WTC11 (cell line): ENCODE results near the gene OR4K17. TPM values are rescaled to one million over a fixed set of nuclear protein-coding genes. Genes with fewer than 3 reads are reported as not detected.

ENCODE experiments used
- ATAC-seq: fragments of 200-7000 bp; cut with Tn5 transposase; 2 replicates; pipeline ENCODE4 v1.10.0; 2021; ENCODE audit warnings: mild to moderate bottlenecking, moderate library complexity
- CTCF ChIA-PET: fragments of 300-600 bp; sonication (Branson Sonifier 250); formaldehyde crosslinking; loops from one replicate; lab custom pipeline; 2021; ENCODE audit warnings: antibody characterized with exemption; lab: Charles Lee
- POLR2A ChIA-PET: fragments of 350-600 bp; sonication (Branson Sonifier 250); formaldehyde crosslinking; loops from one replicate; lab custom pipeline; 2021; ENCODE audit warnings: antibody characterized with exemption; lab: Charles Lee
- DNase-seq: peaks from one replicate; pipeline ENCODE4 v3.0.0; 2021; ENCODE audit warnings: low spot score
- H3K27ac Mint-ChIP-seq: 2 replicates; pipeline ENCODE4 v1.8.0; 2021; ENCODE audit warnings: mixed read lengths
- H3K27me3 Mint-ChIP-seq: 2 replicates; pipeline ENCODE4 v1.8.0; 2021; ENCODE audit warnings: low read depth, mild to moderate bottlenecking, moderate library complexity, mixed read lengths
- H3K36me3 Mint-ChIP-seq: 2 replicates; pipeline ENCODE4 v1.8.0; 2021; ENCODE audit warnings: mixed read lengths
- H3K4me1 Mint-ChIP-seq: 2 replicates; pipeline ENCODE4 v1.8.0; 2022; ENCODE audit warnings: mixed read lengths
- H3K4me3 Mint-ChIP-seq: 2 replicates; pipeline ENCODE4 v1.8.0; 2021; ENCODE audit warnings: mild to moderate bottlenecking, moderate library complexity, mixed read lengths
- H3K9me3 Mint-ChIP-seq: 2 replicates; pipeline ENCODE4 v1.8.0; 2021; ENCODE audit warnings: mixed read lengths
- CBFB ChIP-seq: sonication (generic); formaldehyde crosslinking; IDR thresholded peaks from 2 replicates; pipeline ENCODE4 v1.8.1; 2022; ENCODE audit warnings: mild to moderate bottlenecking, low read depth, missing genetic modification reagents
- CREM ChIP-seq: sonication (generic); formaldehyde crosslinking; IDR thresholded peaks from 2 replicates; pipeline ENCODE4 v1.8.1; 2022; ENCODE audit warnings: mild to moderate bottlenecking, missing genetic modification reagents, moderate library complexity
- E2F4 ChIP-seq: sonication (generic); formaldehyde crosslinking; IDR thresholded peaks from 2 replicates; pipeline ENCODE4 v1.8.1; 2022; ENCODE audit warnings: low read depth, mild to moderate bottlenecking, moderate library complexity, missing genetic modification reagents, borderline replicate concordance
- ELF4 ChIP-seq: sonication (generic); formaldehyde crosslinking; IDR thresholded peaks from 2 replicates; pipeline ENCODE4 v1.8.1; 2022; ENCODE audit warnings: low read depth, mild to moderate bottlenecking, moderate library complexity, missing genetic modification reagents
- EMX1 ChIP-seq: fragments of 250-450 bp; sonication (Bioruptor Pico); IDR thresholded peaks from 2 replicates; pipeline ENCODE4 v1.8.0; 2021; ENCODE audit warnings: mild to moderate bottlenecking
- FOXJ3 ChIP-seq: sonication (generic); formaldehyde crosslinking; IDR thresholded peaks from 2 replicates; pipeline ENCODE4 v1.9.0; 2021; ENCODE audit warnings: missing genetic modification reagents, mild to moderate bottlenecking, borderline replicate concordance
- FOXK1 ChIP-seq: sonication (generic); formaldehyde crosslinking; IDR thresholded peaks from 2 replicates; pipeline ENCODE4 v1.8.0; 2022; ENCODE audit warnings: mild to moderate bottlenecking, moderate library complexity, missing genetic modification reagents
- FOXP1 ChIP-seq: sonication (generic); formaldehyde crosslinking; IDR thresholded peaks from 2 replicates; pipeline ENCODE4 v1.8.0; 2022; ENCODE audit warnings: missing genetic modification reagents, mild to moderate bottlenecking, moderate library complexity, borderline replicate concordance
- GTF2I ChIP-seq: fragments of 250-450 bp; sonication (Bioruptor Pico); conservative IDR thresholded peaks from 2 replicates; pipeline ENCODE4 v1.4.0; 2021; ENCODE audit warnings: mild to moderate bottlenecking
- JAZF1 ChIP-seq: fragments of 250-450 bp; sonication (Bioruptor Pico); IDR thresholded peaks from 2 replicates; pipeline ENCODE4 v1.9.0; 2021; ENCODE audit warnings: moderate library complexity, mild to moderate bottlenecking, inconsistent platforms
- MAX ChIP-seq: sonication (generic); formaldehyde crosslinking; IDR thresholded peaks from 2 replicates; pipeline ENCODE4 v1.8.0; 2022; ENCODE audit warnings: mild to moderate bottlenecking, missing genetic modification reagents
- MLX ChIP-seq: sonication (generic); formaldehyde crosslinking; IDR thresholded peaks from 2 replicates; pipeline ENCODE4 v1.8.1; 2023; ENCODE audit warnings: mild to moderate bottlenecking, missing genetic modification reagents, moderate library complexity
- RELA ChIP-seq: sonication (generic); formaldehyde crosslinking; IDR thresholded peaks from 2 replicates; pipeline ENCODE4 v1.8.1; 2022; ENCODE audit warnings: missing genetic modification reagents, mild to moderate bottlenecking, borderline replicate concordance
- SMAD3 ChIP-seq: sonication (generic); formaldehyde crosslinking; IDR thresholded peaks from 2 replicates; pipeline ENCODE4 v1.8.0; 2022; ENCODE audit warnings: missing genetic modification reagents, mild to moderate bottlenecking, borderline replicate concordance
- SOX15 ChIP-seq: fragments of 250-450 bp; sonication (Bioruptor Pico); IDR thresholded peaks from 2 replicates; pipeline ENCODE4 v1.9.0; 2021; ENCODE audit warnings: mild to moderate bottlenecking
- TCF7 ChIP-seq: sonication (generic); formaldehyde crosslinking; IDR thresholded peaks from 2 replicates; pipeline ENCODE4 v1.8.0; 2022; ENCODE audit warnings: mild to moderate bottlenecking, low read depth, missing genetic modification reagents, moderate library complexity
- TEAD4 ChIP-seq: sonication (generic); formaldehyde crosslinking; IDR thresholded peaks from 2 replicates; pipeline ENCODE4 v1.8.0; 2022; ENCODE audit warnings: mild to moderate bottlenecking, missing genetic modification reagents
- USF1 ChIP-seq: sonication (generic); formaldehyde crosslinking; IDR thresholded peaks from 2 replicates; pipeline ENCODE4 v1.8.0; 2022; ENCODE audit warnings: mild to moderate bottlenecking, missing genetic modification reagents
- ZBTB21 ChIP-seq: sonication (generic); formaldehyde crosslinking; IDR thresholded peaks from 2 replicates; pipeline ENCODE4 v1.8.1; 2023; ENCODE audit warnings: mild to moderate bottlenecking, missing genetic modification reagents, borderline replicate concordance
- ZNF219 ChIP-seq: sonication (generic); formaldehyde crosslinking; IDR thresholded peaks from 2 replicates; pipeline ENCODE4 v1.8.0; 2023; ENCODE audit warnings: missing genetic modification reagents, mild to moderate bottlenecking, borderline replicate concordance
- ZNF263 ChIP-seq: sonication (generic); formaldehyde crosslinking; IDR thresholded peaks from 2 replicates; pipeline ENCODE4 v1.8.1; 2022; ENCODE audit warnings: low read depth, mild to moderate bottlenecking, moderate library complexity, missing genetic modification reagents
- ZNF671 ChIP-seq: fragments of 250-450 bp; sonication (Bioruptor Pico); IDR thresholded peaks from 2 replicates; pipeline ENCODE4 v1.8.0; 2021; ENCODE audit warnings: mild to moderate bottlenecking
- total RNA-seq: library from RNA; stranded (reverse); gene quantifications from 3 replicates; pipeline ENCODE4 v1.2.3, GENCODE V29; 2021
- TF ChIP-seq, protein P1 (sequence below): sonication (generic); formaldehyde crosslinking; conservative IDR thresholded peaks from 2 replicates; pipeline ENCODE4 v1.8.1; 2022; ENCODE audit warnings: mild to moderate bottlenecking, missing genetic modification reagents

The OR4K17 gene
- total RNA-seq, 1 experiment from 2014 or later = not detected

DNA sequence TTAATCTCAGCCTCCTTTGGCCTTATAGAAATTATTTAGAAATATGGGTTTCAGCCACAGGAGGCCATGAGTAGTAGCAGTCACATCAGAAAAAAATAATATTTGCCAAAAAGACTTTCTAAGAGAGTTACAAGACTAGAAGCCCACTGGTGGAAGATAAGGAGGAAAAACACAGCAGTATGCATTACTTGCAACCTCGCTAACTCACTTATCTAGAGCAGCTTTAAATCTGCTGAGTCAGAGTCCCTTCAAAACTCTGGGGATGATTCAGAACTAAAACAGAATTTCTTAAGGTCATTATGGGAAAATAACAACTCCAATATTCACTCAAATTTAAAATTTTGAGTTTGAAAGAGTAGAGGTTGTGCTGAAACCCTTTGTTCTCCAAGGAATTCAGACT lies 6.2 kb downstream of the OR4K17 start (continued):
- TF ChIP-seq MAX (CRISPR knock-in tag) = no peak
- no peak for TF ChIP-seq FOXJ3
- no peak for TF ChIP-seq TCF7 (CRISPR knock-in tag)
- TF ChIP-seq FOXP1 (CRISPR knock-in tag) = no peak
- no peak for TF ChIP-seq ELF4 (CRISPR knock-in tag)
- TF ChIP-seq ZNF263 (CRISPR knock-in tag) = no peak

GRCh38 chr14:20118795-20119194 lies 8.3 kb downstream of the OR4K17 start:
- no peak for ATAC-seq
- POLR2A ChIA-PET = no interaction called here
- Mint-ChIP-seq H3K4me1 (no peaks in the 10 kb centered on the region), H3K27ac (no peak overlapping the region), H3K9me3 (peaks cover 83% of the 10 kb centered on the region), H3K27me3 (peaks cover 9% of the 10 kb centered on the region), H3K36me3 (peaks cover 64% of the 10 kb centered on the region), H3K4me3 (no peak overlapping the region)
- CTCF ChIA-PET = no interaction called here
- no peak for DNase-seq
- no peak for TF ChIP-seq ZNF671 (CRISPR knock-in tag)
- no peak for TF ChIP-seq ZNF219 (CRISPR knock-in tag)
- TF ChIP-seq ZBTB21 = no peak
- TF ChIP-seq, protein P1, sequence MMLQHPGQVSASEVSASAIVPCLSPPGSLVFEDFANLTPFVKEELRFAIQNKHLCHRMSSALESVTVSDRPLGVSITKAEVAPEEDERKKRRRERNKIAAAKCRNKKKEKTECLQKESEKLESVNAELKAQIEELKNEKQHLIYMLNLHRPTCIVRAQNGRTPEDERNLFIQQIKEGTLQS (CRISPR knock-in tag) = no peak
- no peak for TF ChIP-seq SOX15 (CRISPR knock-in tag)
- no peak for TF ChIP-seq CBFB (CRISPR knock-in tag)
- no peak for TF ChIP-seq JAZF1 (CRISPR knock-in tag)
- TF ChIP-seq TCF7 (CRISPR knock-in tag) = no peak
- TF ChIP-seq USF1 (CRISPR knock-in tag) = no peak
- no peak for TF ChIP-seq MLX
- no peak for TF ChIP-seq FOXK1 (CRISPR knock-in tag)

DNA sequence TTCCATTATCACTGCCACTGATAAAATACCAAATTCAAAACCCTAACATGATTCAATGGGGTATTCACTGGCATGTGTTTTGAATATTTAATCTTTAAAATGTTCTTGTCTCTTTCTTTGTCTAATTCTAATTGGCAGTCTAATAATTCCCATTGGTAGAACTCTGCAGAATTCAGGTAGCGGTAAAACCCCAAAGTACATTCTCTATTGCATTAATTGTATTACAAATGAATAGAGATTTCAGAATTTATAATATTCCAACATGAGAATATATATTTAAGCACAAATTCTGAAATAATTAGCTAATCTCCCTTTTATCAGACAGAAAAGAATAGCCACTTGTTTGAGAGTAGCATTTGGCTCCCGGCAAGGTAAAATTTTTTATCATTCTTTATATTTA lies 28.0 kb downstream of the OR4K17 start, which contains the start of gene OR4N5:
Gene OR4N5, plus strand, starts transcription at position 301 of the 400 bp plus-strand sequence. CDS start 4,916 bp downstream, outside the sequence.
- POLR2A ChIA-PET = no interaction called here
- Mint-ChIP-seq H3K27me3 (peaks cover 7% of the 10 kb centered on the region; the same call in 1 of the 2 replicates), H3K4me3 (no peak within 1 kb of the TSS), H3K4me1 (no peaks in the 10 kb centered on the region), H3K9me3 (peaks cover 78% of the 10 kb centered on the region), H3K36me3 (peaks cover 56% of the 10 kb centered on the region), H3K27ac (no peak within 1 kb of the TSS)
- DNase-seq = no peak
- CTCF ChIA-PET = no interaction called here
- no peak for TF ChIP-seq RELA
- no peak for TF ChIP-seq EMX1 (CRISPR knock-in tag)
- no peak for TF ChIP-seq MLX
- no peak for TF ChIP-seq TEAD4 (CRISPR knock-in tag)
- TF ChIP-seq CREM (CRISPR knock-in tag) = no peak
- no peak for TF ChIP-seq GTF2I
- no peak for TF ChIP-seq E2F4
- no peak for TF ChIP-seq FOXK1 (CRISPR knock-in tag)
- no peak for TF ChIP-seq CBFB (CRISPR knock-in tag)
- no peak for TF ChIP-seq SMAD3 (CRISPR knock-in tag)
- no peak for ATAC-seq
